GM18909 (cell line): Measurements from ENCODE around the gene NPW.

Source experiments
- ATAC-seq: cut with Tn5 transposase; IDR thresholded peaks from one replicate; pipeline ENCODE4 v1.9.1; 2021; ENCODE audit warnings: mild to moderate bottlenecking; ENCODE audit not compliant: unreplicated experiment, poor library complexity

NPW gene

GRCh38 chr16:1983544-1984346, 35.8 kb upstream of the NPW start, which contains the start of gene GFER:
TSS of gene GFER (plus strand) at chr16:1984193. CDS start at chr16:1984219, 26 bp downstream.
- ATAC-seq = peak; percentile 83

- no peak for ATAC-seq
Observed at GRCh38 chr16:1984347-1985225, 35.0 kb upstream of the NPW start.

- ATAC-seq = no peak
Observed at GRCh38 chr16:1985466-1986150, 34.0 kb upstream of the NPW start.

GRCh38 chr16:1987198-1987597, 32.4 kb upstream of the NPW start:
- ATAC-seq = no peak

- no peak for ATAC-seq
Observed at GRCh38 chr16:1989209-1990100, 30.1 kb upstream of the NPW start, which contains the start of gene SYNGR3. TSS of gene SYNGR3 (plus strand) at chr16:1989970. CDS start at chr16:1990103, 133 bp downstream.

- ATAC-seq = no peak
Observed at GRCh38 chr16:1990101-1990350, 29.6 kb upstream of the NPW start.

- ATAC-seq = no peak
Observed at GRCh38 chr16:1990351-1991134, 29.0 kb upstream of the NPW start.

- ATAC-seq = peak; percentile 34
Observed at GRCh38 chr16:1991135-1991551, 28.4 kb upstream of the NPW start.

- ATAC-seq = peak; percentile 9
Observed at GRCh38 chr16:1991588-1991947, 28.0 kb upstream of the NPW start.

- peak; percentile 47 for ATAC-seq
Observed at GRCh38 chr16:1991948-1992703, 27.5 kb upstream of the NPW start.

GRCh38 chr16:1992704-1993317, 26.8 kb upstream of the NPW start:
- ATAC-seq = no peak

GRCh38 chr16:1993731-1994131, 25.9 kb upstream of the NPW start:
- ATAC-seq = no peak

- ATAC-seq = no peak
Observed at GRCh38 chr16:1997494-1998359, 21.9 kb upstream of the NPW start.

- ATAC-seq = no peak
Observed at GRCh38 chr16:1998360-1998835, 21.2 kb upstream of the NPW start.

GRCh38 chr16:1998852-1999801, 20.5 kb upstream of the NPW start:
- ATAC-seq = no peak
